GM12801 (cell line): Measurements from ENCODE around the gene TMEM101.

Experiments used
- TF ChIP-seq, protein P1 (sequence below): IDR thresholded peaks from one replicate; pipeline ENCODE4 v1.5.1; 2011; ENCODE audit warnings: control low read depth; ENCODE audit not compliant: insufficient read length; ENCODE audit errors: extremely low read depth

The TMEM101 gene

GRCh38 chr17:43982171-43982570 is 32.6 kb downstream of the TMEM101 start:
- TF ChIP-seq, protein P1, sequence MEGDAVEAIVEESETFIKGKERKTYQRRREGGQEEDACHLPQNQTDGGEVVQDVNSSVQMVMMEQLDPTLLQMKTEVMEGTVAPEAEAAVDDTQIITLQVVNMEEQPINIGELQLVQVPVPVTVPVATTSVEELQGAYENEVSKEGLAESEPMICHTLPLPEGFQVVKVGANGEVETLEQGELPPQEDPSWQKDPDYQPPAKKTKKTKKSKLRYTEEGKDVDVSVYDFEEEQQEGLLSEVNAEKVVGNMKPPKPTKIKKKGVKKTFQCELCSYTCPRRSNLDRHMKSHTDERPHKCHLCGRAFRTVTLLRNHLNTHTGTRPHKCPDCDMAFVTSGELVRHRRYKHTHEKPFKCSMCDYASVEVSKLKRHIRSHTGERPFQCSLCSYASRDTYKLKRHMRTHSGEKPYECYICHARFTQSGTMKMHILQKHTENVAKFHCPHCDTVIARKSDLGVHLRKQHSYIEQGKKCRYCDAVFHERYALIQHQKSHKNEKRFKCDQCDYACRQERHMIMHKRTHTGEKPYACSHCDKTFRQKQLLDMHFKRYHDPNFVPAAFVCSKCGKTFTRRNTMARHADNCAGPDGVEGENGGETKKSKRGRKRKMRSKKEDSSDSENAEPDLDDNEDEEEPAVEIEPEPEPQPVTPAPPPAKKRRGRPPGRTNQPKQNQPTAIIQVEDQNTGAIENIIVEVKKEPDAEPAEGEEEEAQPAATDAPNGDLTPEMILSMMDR: no peak

GRCh38 chr17:43979671-43980070 is 35.1 kb downstream of the TMEM101 start:
- TF ChIP-seq, protein P1: no peak

DNA sequence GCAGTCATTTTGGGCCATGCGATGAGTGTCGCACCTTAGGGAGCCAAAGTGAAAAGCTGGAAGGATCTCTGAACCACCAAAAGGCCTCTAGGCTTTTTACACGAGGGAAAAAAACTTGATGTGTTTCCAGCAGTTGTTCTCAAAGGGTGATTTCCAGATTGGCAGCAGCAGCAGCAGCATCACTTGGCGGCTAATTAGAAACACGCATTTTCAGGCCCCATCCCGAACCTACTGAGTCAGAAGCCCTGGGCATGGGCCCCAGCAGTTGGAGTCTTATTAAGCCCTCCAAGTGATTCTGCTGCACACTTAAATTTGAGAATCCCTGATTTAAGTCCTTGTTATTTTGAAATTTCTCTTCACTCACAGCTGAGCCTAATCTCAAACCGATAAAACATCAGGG is 35.8 kb downstream of the TMEM101 start:
- TF ChIP-seq, protein P1: no peak

GRCh38 chr17:43978078-43978477 is 36.7 kb downstream of the TMEM101 start:
- TF ChIP-seq, protein P1: no peak

GRCh38 chr17:43976963-43977837 is 37.6 kb downstream of the TMEM101 start:
- TF ChIP-seq, protein P1: no peak

DNA sequence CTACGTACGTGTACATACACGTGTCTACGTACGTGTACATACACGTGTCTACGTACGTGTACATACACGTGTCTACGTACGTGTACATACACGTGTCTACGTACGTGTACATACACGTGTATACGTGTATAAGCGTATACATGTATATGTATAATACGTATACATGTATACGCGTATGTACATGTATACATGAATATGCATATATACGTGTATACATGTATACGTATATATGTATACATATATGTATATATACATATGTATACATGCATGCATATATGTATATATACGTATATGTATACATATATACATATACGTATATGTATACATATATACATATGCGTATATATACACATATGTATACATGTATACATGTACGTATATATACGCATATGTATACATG is 38.9 kb downstream of the TMEM101 start:
- TF ChIP-seq, protein P1: no peak

DNA sequence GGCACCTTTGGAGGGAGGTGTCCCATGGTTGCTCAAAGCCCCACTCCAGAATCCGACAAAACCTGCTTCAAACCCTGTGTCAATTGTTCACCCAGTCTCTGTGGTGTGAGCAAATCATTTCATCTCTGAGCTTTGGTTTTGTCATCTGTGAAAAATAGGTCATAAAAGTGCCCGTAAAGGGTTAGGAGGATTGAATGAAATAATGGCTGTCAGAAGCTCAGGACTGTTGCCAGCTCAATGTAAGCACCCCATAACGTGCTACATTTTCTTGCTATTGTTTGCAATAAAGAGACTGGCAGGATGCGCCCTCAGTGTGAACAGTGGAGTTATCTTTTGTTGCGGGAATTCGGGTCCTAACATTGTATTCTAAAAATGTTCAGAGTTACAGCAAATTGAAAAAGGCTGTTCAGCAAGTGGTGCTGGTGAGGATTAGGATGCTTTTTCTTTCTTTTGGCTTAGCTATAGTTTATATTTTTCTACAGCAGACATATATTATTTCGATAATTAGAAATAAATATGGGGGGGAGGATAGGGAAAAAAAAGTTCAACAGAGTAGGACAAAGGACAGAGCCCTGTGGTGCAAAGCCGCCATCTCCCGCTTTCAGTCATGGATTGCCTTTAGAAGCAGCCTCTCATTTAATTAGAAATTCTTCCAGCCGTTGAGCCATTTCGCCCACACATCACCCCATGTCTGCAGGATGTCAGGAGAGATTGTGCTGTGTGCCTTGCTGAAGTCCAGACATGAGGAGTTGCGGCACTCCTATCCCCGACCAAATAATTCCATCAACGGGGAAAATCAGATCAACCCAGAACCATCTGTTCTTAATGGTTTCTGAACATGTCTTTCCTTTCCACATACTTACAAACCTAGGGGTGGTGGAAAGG is 40.1 kb downstream of the TMEM101 start:
- TF ChIP-seq, protein P1: no peak
